Endothelial cell of umbilical vein (primary cell): ENCODE results near the gene KBTBD13. TPM values are rescaled to one million over a fixed set of nuclear protein-coding genes. Genes with fewer than 3 reads are reported as not detected.
"Not testable (repeated sequence)": the region's sequence is repeated elsewhere in the genome, so short reads cannot be mapped to it uniquely, and the experiment has no call there.

Experiments
- BruUV-seq: library from RNA; stranded (reverse); fragments of 400-500 nt; replicated peaks from 2 replicates; lab custom pipeline; 2021; lab: Mats Ljungman, UMichigan
- CTCF ChIA-PET: fragments of 300-600, 350-600 bp; sonication (Branson Sonifier 250); formaldehyde crosslinking; loops from one replicate; lab custom pipeline; 2021; ENCODE audit warnings: antibody characterized with exemption, inconsistent platforms; lab: Charles Lee
- POLR2A ChIA-PET: fragments of 300-600, 350-600 bp; sonication (Branson Sonifier 250); formaldehyde crosslinking; loops from one replicate; lab custom pipeline; 2021; ENCODE audit warnings: antibody characterized with exemption, inconsistent platforms; lab: Charles Lee
- DNase-seq: peaks from one replicate; pipeline ENCODE4 v3.0.0-alpha.2; 2011; ENCODE audit warnings: low read depth, low spot score
- FAIRE-seq: peaks from 2 replicates; lab custom pipeline; 2011; peaks lifted over from hg19 to GRCh38; lab: Jason Lieb, UNC
- H2AFZ ChIP-seq: 2 replicates; pipeline ENCODE4 v1.6.0; 2012; ENCODE audit warnings: low read depth, low read length, control low read depth, inconsistent platforms
- H3K27ac ChIP-seq: 2 replicates; pipeline ENCODE4 v1.5.1; 2011; ENCODE audit warnings: low read depth, mild to moderate bottlenecking, control low read depth, low read length, moderate library complexity; ENCODE audit not compliant: insufficient read depth
- H3K27me3 ChIP-seq, 2 experiments: 2 replicates each; pipeline versions ENCODE4 v1.6.0 to v1.6.1; 2011; ENCODE audit warnings: low read length in 2 of 2, mixed read lengths in 1 of 2; ENCODE audit not compliant: control insufficient read depth in 2 of 2, insufficient read depth in 2 of 2
- H3K36me3 ChIP-seq, 2 experiments: 2 replicates in 1 of 2; 3 replicates in 1 of 2; pipeline ENCODE4 v1.5.1; 2011; ENCODE audit warnings: low read length in 2 of 2, mild to moderate bottlenecking in 1 of 2, moderate library complexity in 1 of 2; ENCODE audit not compliant: control insufficient read depth in 2 of 2, insufficient read depth in 2 of 2; ENCODE audit errors: extremely low read depth in 1 of 2
- H3K4me1 ChIP-seq: 3 replicates; pipeline ENCODE4 v1.5.1; 2011; ENCODE audit warnings: mild to moderate bottlenecking, low read length; ENCODE audit not compliant: control insufficient read depth, insufficient read depth; ENCODE audit errors: extremely low read depth
- H3K4me2 ChIP-seq: 2 replicates; pipeline ENCODE4 v1.6.1; 2011; ENCODE audit warnings: low read length, control low read depth, mixed read lengths; ENCODE audit not compliant: insufficient read depth
- H3K4me3 ChIP-seq, 3 experiments: fragments of 200-600 bp in 1 of 3; sonication (generic), shearing (Covaris generic) in 1 of 3; replicated peaks in 1 of 3; 2 replicates each; pipeline ENCODE4 v1.5.1; 2011 to 2016; ENCODE audit warnings: control low read depth in 3 of 3, low read length in 3 of 3, mild to moderate bottlenecking in 2 of 3, inconsistent platforms in 1 of 3, low read depth in 1 of 3, moderate library complexity in 1 of 3; ENCODE audit not compliant: insufficient read depth in 1 of 3
- H3K79me2 ChIP-seq: 2 replicates; pipeline ENCODE4 v1.6.0; 2012; ENCODE audit warnings: low read length, inconsistent platforms; ENCODE audit not compliant: control insufficient read depth, insufficient read depth
- H3K9ac ChIP-seq: replicated peaks from 2 replicates; pipeline ENCODE3; 2011; ENCODE audit warnings: low read length, control low read depth; ENCODE audit not compliant: insufficient read depth; ENCODE audit errors: extremely low read depth
- H3K9me1 ChIP-seq: replicated peaks from 3 replicates; pipeline ENCODE4 v1.6.0; 2011; ENCODE audit warnings: mild to moderate bottlenecking, low read length; ENCODE audit not compliant: control insufficient read depth, insufficient read depth; ENCODE audit errors: extremely low read depth
- H3K9me3 ChIP-seq: replicated peaks from 2 replicates; pipeline ENCODE4 v1.5.1; 2012; ENCODE audit warnings: low read length, inconsistent platforms; ENCODE audit not compliant: control insufficient read depth, insufficient read depth
- H4K20me1 ChIP-seq: replicated peaks from 2 replicates; pipeline ENCODE3; 2011; ENCODE audit warnings: mild to moderate bottlenecking, low read length; ENCODE audit not compliant: control insufficient read depth, insufficient read depth; ENCODE audit errors: extremely low read depth
- EZH2 ChIP-seq: IDR thresholded peaks from 2 replicates; pipeline ENCODE4 v1.6.1; 2012; ENCODE audit warnings: borderline replicate concordance, low read depth, mild to moderate bottlenecking, moderate library complexity, low read length, inconsistent platforms; ENCODE audit not compliant: severe bottlenecking
- POLR2A ChIP-seq: IDR thresholded peaks from 2 replicates; pipeline ENCODE4 v1.6.1; 2012; ENCODE audit warnings: low read depth, mild to moderate bottlenecking, control low read depth, low read length
- dilution Hi-C: fragments of 300-500 bp; cut with MboI; formaldehyde crosslinking; loops from one replicate; pipeline ENCODE4 v1.15.0; 2019; ENCODE audit warnings: low sequenced_read_pairs; ENCODE audit not compliant: extremely low pct_ligation_motif_present
- intact Hi-C: fragments of 100-400 bp; cut with micrococcal nuclease; formaldehyde crosslinking; loops from one replicate; pipeline ENCODE4 v1.10.0; 2022
- polyA plus RNA-seq, 4 experiments: library from polyadenylated mRNA; depleted of rRNA in 3 of 4; stranded (reverse) in 3 of 4; unstranded in 1 of 4; fragments of >200 nt; gene quantifications; 2 replicates each; pipeline versions ENCODE4 v1.2.1 to v1.2.3, GENCODE V29; 2011 to 2012; ENCODE audit warnings: missing spikeins in 1 of 4
- total RNA-seq: library from RNA; stranded (reverse); gene quantifications from 2 replicates; pipeline ENCODE4 v1.2.3, GENCODE V29; 2021

Gene KBTBD13
- total and polyA plus RNA-seq, 2 donors (not counting 3 experiments of a cell fraction or from before 2014, with no cell fraction given) = not detected

DNA sequence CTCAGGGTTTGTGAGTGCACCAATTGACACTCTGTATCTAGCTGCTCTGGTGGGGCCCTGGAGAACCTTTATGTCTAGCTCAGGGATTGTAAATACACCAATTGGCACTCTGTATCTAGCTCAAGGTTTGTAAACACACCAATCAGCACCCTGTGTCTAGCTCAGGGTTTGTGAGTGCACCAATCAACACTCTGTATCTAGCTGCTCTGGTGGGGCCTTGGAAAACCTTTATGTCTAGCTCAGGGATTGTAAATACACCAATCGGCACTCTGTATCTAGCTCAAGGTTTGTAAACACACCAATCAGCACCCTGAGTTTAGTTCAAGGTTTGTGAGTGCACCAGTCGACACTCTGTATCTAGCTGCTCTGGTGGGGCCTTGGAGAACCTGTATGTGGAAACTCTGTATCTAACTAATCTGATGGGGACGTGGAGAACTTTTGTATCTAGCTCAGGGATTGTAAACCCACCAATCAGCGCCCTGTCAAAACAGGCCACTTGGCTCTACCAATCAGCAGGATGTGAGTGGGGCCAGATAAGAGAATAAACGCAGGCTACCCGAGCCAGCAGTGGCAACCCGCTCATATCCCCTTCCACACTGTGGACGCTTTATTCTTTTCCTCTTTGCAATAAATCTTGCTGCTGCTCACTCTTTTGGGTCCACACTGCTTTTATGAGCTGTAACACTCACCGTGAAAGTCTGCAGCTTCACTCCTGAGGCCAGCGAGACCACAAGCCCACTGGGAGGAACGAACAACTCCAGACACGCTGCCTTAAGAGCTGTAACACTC lies 745 bp upstream of the KBTBD13 start:
- DNase-seq, FAIRE-seq, intact Hi-C loops, H4K20me1 ChIP-seq, H3K9ac ChIP-seq, H3K9me1 ChIP-seq, POLR2A ChIA-PET, H3K4me1 ChIP-seq, H3K27ac ChIP-seq, H3K79me2 ChIP-seq, dilution Hi-C loops, H3K4me3 ChIP-seq, H3K36me3 ChIP-seq, H3K9me3 ChIP-seq, BruUV-seq, H3K4me2 ChIP-seq, H2AFZ ChIP-seq: not testable (repeated sequence)
- H3K27me3 ChIP-seq = peaks cover 18 to 20% of the 10 kb centered on the region in 2 experiments
- CTCF ChIA-PET = interaction anchor here (1.1 to 6.0 kb wide), 8 partner anchors 8 to 348 kb away, joined by 3 to 89 read pairs (median 19); partner anchors contain the start of gene RASL12

- intact Hi-C loops (no loop called here), dilution Hi-C loops (no loop called here)
- H3K4me1 ChIP-seq = no peaks in the 10 kb centered on the region
- TF ChIP-seq EZH2 (peak; percentile 82), POLR2A (no peak)
- FAIRE-seq (no peak), DNase-seq (no peak)
- no peaks in the 10 kb centered on the region for H4K20me1 ChIP-seq
- H3K36me3 ChIP-seq = no peaks in the 10 kb centered on the region
- H2AFZ ChIP-seq = no peak overlapping the region
- ChIA-PET CTCF (interaction anchor here (0.5 to 6.0 kb wide), 10 partner anchors 10 to 346 kb away, joined by 3 to 89 read pairs (median 12); partner anchors contain the start of gene RASL12), POLR2A (no interaction called here)
- H3K4me3 ChIP-seq = no peak overlapping the region
- no peak overlapping the region for H3K27ac ChIP-seq
- H3K9me1 ChIP-seq = no peaks in the 10 kb centered on the region
- H3K79me2 ChIP-seq = no peaks in the 10 kb centered on the region
- peaks cover 29 to 32% of the 10 kb centered on the region in 2 experiments for H3K27me3 ChIP-seq
- H3K9me3 ChIP-seq = no peaks in the 10 kb centered on the region
- no peak overlapping the region for H3K9ac ChIP-seq
- no TSS peak for BruUV-seq
- no peak overlapping the region for H3K4me2 ChIP-seq
These were observed 890 bp downstream of the KBTBD13 start for GRCh38 chr15:65077291-65077980.
